ENCODE results near the gene LMNTD1.

DNA sequence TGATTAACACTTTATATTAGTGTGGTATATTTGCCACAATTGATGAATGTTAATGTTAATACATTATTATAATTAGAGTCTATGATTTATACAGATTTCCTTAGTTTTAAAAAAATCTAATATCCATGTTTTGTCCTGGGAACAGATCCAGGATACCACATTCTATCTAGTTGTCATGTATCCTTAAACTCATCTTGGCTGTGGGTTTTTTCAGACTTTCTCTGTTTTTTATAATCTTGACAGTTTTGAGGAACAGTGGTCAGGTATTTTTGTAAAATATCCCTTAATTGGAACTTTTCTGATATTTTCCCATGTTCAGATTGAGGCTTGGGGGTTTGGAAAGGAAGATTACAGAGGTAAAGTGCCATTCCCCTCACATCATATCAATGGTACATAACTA, 104.1 kb downstream of the LMNTD1 start:
- TF ChIP-seq, protein P1, sequence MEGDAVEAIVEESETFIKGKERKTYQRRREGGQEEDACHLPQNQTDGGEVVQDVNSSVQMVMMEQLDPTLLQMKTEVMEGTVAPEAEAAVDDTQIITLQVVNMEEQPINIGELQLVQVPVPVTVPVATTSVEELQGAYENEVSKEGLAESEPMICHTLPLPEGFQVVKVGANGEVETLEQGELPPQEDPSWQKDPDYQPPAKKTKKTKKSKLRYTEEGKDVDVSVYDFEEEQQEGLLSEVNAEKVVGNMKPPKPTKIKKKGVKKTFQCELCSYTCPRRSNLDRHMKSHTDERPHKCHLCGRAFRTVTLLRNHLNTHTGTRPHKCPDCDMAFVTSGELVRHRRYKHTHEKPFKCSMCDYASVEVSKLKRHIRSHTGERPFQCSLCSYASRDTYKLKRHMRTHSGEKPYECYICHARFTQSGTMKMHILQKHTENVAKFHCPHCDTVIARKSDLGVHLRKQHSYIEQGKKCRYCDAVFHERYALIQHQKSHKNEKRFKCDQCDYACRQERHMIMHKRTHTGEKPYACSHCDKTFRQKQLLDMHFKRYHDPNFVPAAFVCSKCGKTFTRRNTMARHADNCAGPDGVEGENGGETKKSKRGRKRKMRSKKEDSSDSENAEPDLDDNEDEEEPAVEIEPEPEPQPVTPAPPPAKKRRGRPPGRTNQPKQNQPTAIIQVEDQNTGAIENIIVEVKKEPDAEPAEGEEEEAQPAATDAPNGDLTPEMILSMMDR (IDR thresholded peaks at IDR 0.05): no peak
- TF ChIP-seq EP300 (IDR thresholded peaks at IDR 0.05; ENCODE audit: low read depth) (no peak), POLR2AphosphoS5 (IDR thresholded peaks at IDR 0.05) (no peak)

Measured in transverse colon (tissue), 4 donors.